SJCRH30 (cell line): ENCODE measurements around the gene NOXA1. TPM values are rescaled to one million over a fixed set of nuclear protein-coding genes. Genes with fewer than 3 reads are reported as not detected.
A peak's percentile ranks its signal among the peaks of the same experiment; 100 is the strongest.
"Not testable (repeated sequence)": the region's sequence is repeated elsewhere in the genome, so short reads cannot be mapped to it uniquely, and the experiment has no call there.

ENCODE experiments used
- DNase-seq, 2 experiments: peaks; one replicate each; pipeline ENCODE4 v3.0.0-alpha.2; 2015 to 2020
- H3K27ac ChIP-seq: fragments of 250-450 bp; sonication (Bioruptor Pico); 2 replicates; pipeline ENCODE4 v1.5.1; 2020; ENCODE audit warnings: mild to moderate bottlenecking, moderate library complexity
- H3K27me3 ChIP-seq: fragments of 250-450 bp; sonication (Bioruptor Pico); 2 replicates; pipeline ENCODE4 v1.5.1; 2020; ENCODE audit warnings: mild to moderate bottlenecking, moderate library complexity
- H3K36me3 ChIP-seq: fragments of 250-450 bp; sonication (Bioruptor Pico); 2 replicates; pipeline ENCODE4 v1.5.1; 2020; ENCODE audit warnings: mild to moderate bottlenecking, moderate library complexity
- H3K4me1 ChIP-seq: fragments of 250-450 bp; sonication (Bioruptor Pico); 2 replicates; pipeline ENCODE4 v1.5.1; 2020; ENCODE audit warnings: mild to moderate bottlenecking, moderate library complexity
- H3K4me3 ChIP-seq: fragments of 250-450 bp; sonication (Bioruptor Pico); 2 replicates; pipeline ENCODE4 v1.5.1; 2020; ENCODE audit warnings: mild to moderate bottlenecking, moderate library complexity
- H3K9me3 ChIP-seq: fragments of 250-450 bp; sonication (Bioruptor Pico); replicated peaks from 2 replicates; pipeline ENCODE4 v1.5.1; 2020; ENCODE audit warnings: mild to moderate bottlenecking, moderate library complexity
- total RNA-seq: library from RNA; depleted of rRNA; stranded (reverse); fragments of >200 nt; shearing (Covaris generic); gene quantifications from 2 replicates; pipeline ENCODE4 v1.2.3, GENCODE V29; 2014

Gene NOXA1
- total RNA-seq, 1 experiment from 2014 or later = not detected

DNA sequence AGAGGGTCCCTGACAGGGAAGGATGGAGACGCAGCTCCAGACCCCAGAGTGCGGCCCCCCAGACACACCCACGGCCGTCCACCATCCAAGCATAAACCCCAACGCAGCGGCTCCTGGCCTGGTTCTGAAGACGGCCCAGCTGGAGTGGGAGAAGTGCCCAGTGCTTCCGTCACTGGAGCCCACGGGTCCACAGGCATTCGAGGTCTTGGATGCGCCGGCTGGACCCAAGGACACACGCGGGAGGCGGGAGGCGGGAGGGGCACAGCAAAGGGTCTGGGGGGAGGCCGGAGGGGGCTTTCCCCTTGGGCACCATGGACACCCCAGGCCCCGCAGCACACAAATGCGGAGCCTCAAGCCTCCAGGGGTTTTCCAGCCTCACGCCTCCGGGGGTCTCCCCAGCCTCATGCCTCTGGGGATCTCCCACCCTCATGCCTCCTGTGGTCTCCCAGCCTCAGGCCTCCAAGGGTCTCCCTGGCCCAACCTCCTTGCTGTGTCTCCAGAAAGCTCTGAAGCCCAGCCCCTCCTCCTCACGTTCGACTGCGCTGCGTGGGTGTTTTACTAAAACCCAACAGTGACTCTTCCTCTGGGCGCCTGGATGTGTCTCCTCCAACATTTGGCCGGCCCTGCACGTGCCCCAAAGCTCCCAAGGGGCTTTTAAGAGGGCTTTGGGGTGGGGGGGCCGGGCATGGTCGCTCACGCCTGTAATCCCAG is 15.4 kb upstream of the NOXA1 start:
- DNase-seq = no peak
- Histone ChIP-seq H3K4me3 (no peak overlapping the region), H3K27ac (no peak overlapping the region), H3K4me1 (peaks cover 27% of the 10 kb centered on the region), H3K36me3 (no peaks in the 10 kb centered on the region), H3K9me3 (no peaks in the 10 kb centered on the region), H3K27me3 (peaks cover 7% of the 10 kb centered on the region)

DNA sequence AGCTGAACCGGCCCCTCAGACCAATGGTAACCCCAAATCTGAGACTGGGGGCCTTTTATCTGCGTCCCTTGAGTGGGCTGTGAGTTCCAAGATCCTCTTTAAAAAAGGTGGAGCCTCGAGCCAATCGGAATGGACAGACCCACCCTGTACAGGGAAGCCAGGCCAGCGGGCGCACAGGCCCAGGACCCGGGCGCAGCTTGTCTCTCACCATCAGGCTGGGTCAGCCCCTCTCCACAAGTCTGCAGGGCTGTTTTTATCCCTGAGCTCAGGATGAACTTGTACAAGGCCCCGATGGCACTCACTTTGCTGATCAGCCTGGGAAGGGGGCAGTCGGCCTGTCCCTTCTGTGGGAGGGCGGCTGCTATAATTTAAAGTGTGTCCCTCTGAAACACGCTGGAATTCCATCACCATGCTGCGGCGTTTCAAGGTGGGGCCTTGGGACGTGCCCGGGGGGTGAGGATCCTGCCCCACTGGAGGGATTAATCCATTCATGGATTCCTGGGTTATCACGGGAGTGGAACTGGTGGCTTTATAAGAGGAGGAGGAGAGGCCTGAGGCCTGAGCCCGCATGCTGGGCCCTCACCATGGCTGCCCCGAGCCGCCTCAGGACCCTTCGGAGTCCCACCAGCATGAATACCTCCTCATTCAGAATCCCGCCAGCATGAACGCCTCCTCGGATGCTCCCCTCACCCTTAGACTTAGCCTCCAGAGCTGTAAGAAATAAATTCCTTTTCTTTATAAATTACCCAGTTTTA is 14.4 kb upstream of the NOXA1 start:
- Histone ChIP-seq H3K4me3 (no peak overlapping the region), H3K4me1 (peaks cover 30% of the 10 kb centered on the region), H3K9me3 (no peaks in the 10 kb centered on the region), H3K36me3 (no peaks in the 10 kb centered on the region), H3K27ac (no peak overlapping the region), H3K27me3 (peaks cover 7% of the 10 kb centered on the region)
- DNase-seq = no peak

GRCh38 chr9:137409515-137409914 is 13.7 kb upstream of the NOXA1 start:
- H3K36me3 ChIP-seq = no peaks in the 10 kb centered on the region
- no peak for DNase-seq
- H3K4me3 ChIP-seq = no peak overlapping the region
- peaks cover 30% of the 10 kb centered on the region for H3K4me1 ChIP-seq
- H3K27ac ChIP-seq = no peak overlapping the region
- H3K9me3 ChIP-seq = no peaks in the 10 kb centered on the region
- peaks cover 7% of the 10 kb centered on the region for H3K27me3 ChIP-seq

- H3K9me3 ChIP-seq, H3K36me3 ChIP-seq, H3K27ac ChIP-seq, DNase-seq, H3K4me3 ChIP-seq, H3K27me3 ChIP-seq: not testable (repeated sequence)
- peaks cover 30% of the 10 kb centered on the region for H3K4me1 ChIP-seq
These were observed 12.8 kb upstream of the NOXA1 start for GRCh38 chr9:137410236-137410890.

DNA sequence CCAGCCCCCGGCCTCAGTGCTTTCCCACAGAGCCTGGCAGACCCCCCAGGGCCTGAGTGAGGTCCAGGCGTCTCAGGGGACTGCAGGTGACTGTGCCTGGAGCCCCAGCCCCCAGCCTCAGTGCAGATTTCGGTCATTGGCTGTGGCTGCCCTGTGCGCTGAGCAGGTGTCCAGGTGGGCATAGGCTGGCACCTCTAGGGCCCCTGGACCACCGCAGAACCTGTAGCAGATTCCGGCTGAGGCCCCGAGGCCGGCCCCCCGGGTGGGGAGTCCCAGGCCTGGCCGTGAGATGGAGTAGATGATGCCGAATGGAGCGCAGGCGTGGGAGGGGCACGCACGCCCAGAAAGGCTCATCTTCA is 12.3 kb upstream of the NOXA1 start:
- Histone ChIP-seq H3K27me3 (peaks cover 7% of the 10 kb centered on the region), H3K27ac (peak overlapping the region; percentile 55; the same call in 1 of the 2 replicates), H3K4me3 (peak overlapping the region; percentile 51), H3K9me3 (no peaks in the 10 kb centered on the region), H3K4me1 (peaks cover 30% of the 10 kb centered on the region), H3K36me3 (no peaks in the 10 kb centered on the region)
- no peak for DNase-seq

DNA sequence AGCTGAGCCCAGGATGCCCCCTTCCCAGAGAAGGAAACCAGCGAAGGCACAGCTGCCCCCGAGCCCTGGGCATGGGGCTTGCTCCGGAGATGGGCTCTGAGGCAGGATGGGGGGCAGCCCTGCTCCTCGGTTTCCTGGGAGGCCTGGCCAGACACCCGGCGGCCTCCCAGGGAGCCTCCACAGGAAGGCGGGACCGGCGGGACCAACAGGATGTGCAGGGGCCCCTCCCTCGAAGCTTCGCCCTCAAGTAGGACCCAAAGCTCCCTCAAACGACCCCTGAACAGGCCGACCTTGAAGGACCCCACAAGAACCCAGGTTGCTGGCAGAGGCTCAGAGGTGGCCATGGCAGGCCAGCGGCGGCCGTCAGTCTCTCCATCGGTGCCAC is 11.9 kb upstream of the NOXA1 start:
- peaks cover 7% of the 10 kb centered on the region for H3K27me3 ChIP-seq
- peak overlapping the region; percentile 51 for H3K4me3 ChIP-seq
- peak; percentile 70 for DNase-seq
- H3K9me3 ChIP-seq = no peaks in the 10 kb centered on the region
- H3K27ac ChIP-seq = peak overlapping the region; percentile 55; the same call in 1 of the 2 replicates
- no peaks in the 10 kb centered on the region for H3K36me3 ChIP-seq
- peaks cover 30% of the 10 kb centered on the region for H3K4me1 ChIP-seq

- Histone ChIP-seq H3K4me1 (peaks cover 30% of the 10 kb centered on the region), H3K27ac (peak overlapping the region; percentile 87), H3K4me3 (peak overlapping the region; percentile 51), H3K27me3 (peaks cover 4% of the 10 kb centered on the region), H3K9me3 (no peaks in the 10 kb centered on the region), H3K36me3 (no peaks in the 10 kb centered on the region)
- DNase-seq = peak; percentile 93
These were observed 11.4 kb upstream of the NOXA1 start for GRCh38 chr9:137411645-137412380.

GRCh38 chr9:137412431-137412830 is 10.8 kb upstream of the NOXA1 start:
- H3K4me1 ChIP-seq = peaks cover 26% of the 10 kb centered on the region
- H3K27ac ChIP-seq = peak overlapping the region; percentile 87
- DNase-seq = no peak
- peak overlapping the region; percentile 51 for H3K4me3 ChIP-seq
- no peaks in the 10 kb centered on the region for H3K9me3 ChIP-seq
- H3K36me3 ChIP-seq = no peaks in the 10 kb centered on the region
- H3K27me3 ChIP-seq = peaks cover under 1% of the 10 kb centered on the region; the same call in 1 of the 2 replicates

DNA sequence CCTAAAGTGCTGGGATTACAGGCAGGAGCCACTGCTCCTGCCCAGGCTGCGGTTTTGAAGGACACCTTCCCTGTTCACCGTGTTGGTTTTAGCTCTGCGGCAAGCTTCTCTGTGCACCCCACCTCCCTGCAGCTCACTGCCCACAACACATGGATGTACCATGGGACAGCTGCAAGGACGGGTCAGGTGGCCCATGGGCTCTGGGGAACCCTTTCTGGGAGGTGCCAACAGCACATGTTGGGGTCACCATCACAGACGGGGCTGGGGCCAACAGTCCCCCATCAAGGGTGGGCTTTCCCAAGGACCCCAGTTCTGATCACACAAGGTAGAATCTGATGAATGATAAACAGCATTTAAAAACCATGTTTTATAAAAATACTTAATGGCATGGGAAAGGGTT is 7.7 kb upstream of the NOXA1 start:
- H3K4me1 ChIP-seq = peaks cover 26% of the 10 kb centered on the region
- H3K9me3 ChIP-seq = no peaks in the 10 kb centered on the region
- H3K27ac ChIP-seq = no peak overlapping the region
- no peaks in the 10 kb centered on the region for H3K36me3 ChIP-seq
- H3K4me3 ChIP-seq = no peak overlapping the region
- no peak for DNase-seq
- no peaks in the 10 kb centered on the region for H3K27me3 ChIP-seq

- Histone ChIP-seq H3K36me3 (no peaks in the 10 kb centered on the region), H3K4me1 (peaks cover 20% of the 10 kb centered on the region), H3K9me3 (no peaks in the 10 kb centered on the region), H3K4me3 (no peak overlapping the region), H3K27ac (no peak overlapping the region), H3K27me3 (no peaks in the 10 kb centered on the region)
- no peak for DNase-seq
These were observed 7.1 kb upstream of the NOXA1 start for GRCh38 chr9:137416006-137416562.

- no peak overlapping the region for H3K4me3 ChIP-seq
- no peak for DNase-seq
- no peaks in the 10 kb centered on the region for H3K9me3 ChIP-seq
- no peaks in the 10 kb centered on the region for H3K27me3 ChIP-seq
- peaks cover 17% of the 10 kb centered on the region for H3K4me1 ChIP-seq
- H3K36me3 ChIP-seq = no peaks in the 10 kb centered on the region
- no peak overlapping the region for H3K27ac ChIP-seq
These were observed 6.5 kb upstream of the NOXA1 start for GRCh38 chr9:137416563-137417151.

- Histone ChIP-seq H3K36me3 (no peaks in the 10 kb centered on the region), H3K4me1 (peaks cover 10% of the 10 kb centered on the region), H3K27ac (no peak overlapping the region), H3K9me3 (no peaks in the 10 kb centered on the region), H3K27me3 (no peaks in the 10 kb centered on the region), H3K4me3 (no peak overlapping the region)
- no peak for DNase-seq
These were observed 5.8 kb upstream of the NOXA1 start for GRCh38 chr9:137417161-137418021.

- DNase-seq = no peak
- Histone ChIP-seq H3K27me3 (no peaks in the 10 kb centered on the region), H3K4me3 (peak overlapping the region; percentile 81), H3K27ac (no peak overlapping the region; the same call in 1 of the 2 replicates), H3K9me3 (no peaks in the 10 kb centered on the region), H3K36me3 (no peaks in the 10 kb centered on the region), H3K4me1 (peaks cover 11% of the 10 kb centered on the region)
These were observed 1.2 kb upstream of the NOXA1 start for GRCh38 chr9:137421838-137422603.
